Activated CD8-positive, alpha-beta T cell treated with anti-CD3 and anti-CD28 coated beads for 36 hours (primary cell): Measurements from ENCODE around the gene BRSK2. TPM values are rescaled to one million over a fixed set of nuclear protein-coding genes. Genes with fewer than 3 reads are reported as not detected.

ENCODE experiments used
- ATAC-seq: fragments of 200-7000 bp; cut with Tn5 transposase; one replicate; pipeline ENCODE4 v1.10.0; 2021; ENCODE audit warnings: mild to moderate bottlenecking, moderate library complexity
- CTCF ChIA-PET: fragments of 350-600 bp; sonication (Branson Sonifier 250); formaldehyde crosslinking; loops from one replicate; lab custom pipeline; 2021; ENCODE audit warnings: antibody characterized with exemption; lab: Charles Lee
- POLR2A ChIA-PET: fragments of 350-600 bp; sonication (Branson Sonifier 250); formaldehyde crosslinking; loops from one replicate; lab custom pipeline; 2021; ENCODE audit warnings: antibody characterized with exemption; lab: Charles Lee
- DNase-seq: peaks from one replicate; pipeline ENCODE4 v3.0.0-alpha.2; 2020
- H3K27ac Mint-ChIP-seq: one replicate; pipeline ENCODE4 v1.8.0; 2021; ENCODE audit warnings: mild to moderate bottlenecking, mixed read lengths
- H3K27me3 Mint-ChIP-seq: one replicate; pipeline ENCODE4 v1.8.0; 2021; ENCODE audit warnings: mixed read lengths
- H3K36me3 Mint-ChIP-seq: one replicate; pipeline ENCODE4 v1.8.0; 2021; ENCODE audit warnings: low read depth, mixed read lengths
- H3K4me1 Mint-ChIP-seq: one replicate; pipeline ENCODE4 v1.8.0; 2021; ENCODE audit warnings: low read depth, mixed read lengths
- H3K4me3 Mint-ChIP-seq: one replicate; pipeline ENCODE4 v1.8.0; 2021; ENCODE audit warnings: mild to moderate bottlenecking, moderate library complexity, mixed read lengths
- H3K9me3 Mint-ChIP-seq: one replicate; pipeline ENCODE4 v1.8.0; 2021; ENCODE audit warnings: mixed read lengths
- intact Hi-C: fragments of 100-400 bp; cut with micrococcal nuclease; formaldehyde crosslinking; loops from one replicate; pipeline ENCODE4 v1.10.0; 2022
- total RNA-seq, 2 experiments: library from RNA; stranded (reverse); gene quantifications; one replicate each; pipeline ENCODE4 v1.2.3, GENCODE V29; 2021
- TF ChIP-seq, protein P1 (sequence below): fragments of 200-600 bp; IDR thresholded peaks from one replicate; pipeline ENCODE4 v1.8.0; 2022; ENCODE audit warnings: antibody characterized with exemption, mild to moderate bottlenecking

The BRSK2 gene
- total RNA-seq, 2 experiments from 2014 or later = 1.1 to 2.0 TPM

DNA sequence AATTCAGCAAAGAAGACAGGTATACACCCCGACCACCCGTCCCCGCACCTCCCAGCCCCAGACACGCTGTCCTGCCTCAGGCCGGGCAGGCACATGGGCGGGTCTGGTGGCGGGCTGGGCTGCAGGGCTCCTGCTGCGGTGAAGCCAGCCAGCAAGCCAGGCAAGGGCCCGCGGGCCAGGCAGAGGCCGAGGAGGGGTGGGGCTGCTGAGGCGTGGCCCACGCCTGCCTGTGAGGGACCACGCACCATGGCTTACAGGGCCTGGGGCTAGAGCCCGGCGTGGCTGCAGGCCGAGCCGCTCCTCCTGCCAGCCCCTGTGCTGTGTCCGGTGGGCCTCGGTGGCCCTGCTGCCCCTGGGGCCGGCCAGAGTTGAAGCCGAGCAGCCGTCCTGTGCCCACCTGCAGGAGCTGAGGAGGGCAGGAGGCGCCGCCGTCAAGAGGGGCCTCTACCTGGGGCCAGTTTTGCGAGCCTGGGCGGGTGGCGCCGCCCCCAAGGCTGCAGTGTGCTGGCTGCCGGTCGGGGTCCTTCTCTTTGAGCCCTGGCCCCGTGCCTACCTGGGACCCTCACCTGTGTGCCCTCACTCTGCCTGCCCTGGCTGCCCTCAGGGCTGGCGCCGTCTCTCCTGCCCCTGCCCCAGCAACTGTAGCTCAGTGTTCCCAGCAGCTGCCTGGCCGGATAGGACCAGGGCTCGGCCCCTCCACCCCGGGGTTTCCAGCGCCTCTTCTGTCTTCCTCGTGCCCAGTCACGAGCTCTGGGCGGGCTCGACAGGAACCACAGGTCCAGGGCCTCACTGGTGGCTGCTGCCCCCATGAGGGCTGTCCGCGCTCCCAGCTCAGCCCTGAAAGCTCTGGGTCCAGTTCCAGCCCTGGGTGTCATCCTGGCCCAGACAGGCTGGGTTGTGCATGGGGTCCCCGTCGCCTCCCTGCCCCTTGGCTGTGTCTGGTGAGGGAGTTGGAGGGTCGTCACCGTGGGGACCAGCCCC, 58.4 kb downstream of the BRSK2 start:
- Mint-ChIP-seq H3K36me3 (no peaks in the 10 kb centered on the region), H3K4me1 (no peaks in the 10 kb centered on the region), H3K4me3 (no peak overlapping the region), H3K9me3 (no peaks in the 10 kb centered on the region), H3K27me3 (no peaks in the 10 kb centered on the region), H3K27ac (no peak overlapping the region)
- TF ChIP-seq, protein P1, sequence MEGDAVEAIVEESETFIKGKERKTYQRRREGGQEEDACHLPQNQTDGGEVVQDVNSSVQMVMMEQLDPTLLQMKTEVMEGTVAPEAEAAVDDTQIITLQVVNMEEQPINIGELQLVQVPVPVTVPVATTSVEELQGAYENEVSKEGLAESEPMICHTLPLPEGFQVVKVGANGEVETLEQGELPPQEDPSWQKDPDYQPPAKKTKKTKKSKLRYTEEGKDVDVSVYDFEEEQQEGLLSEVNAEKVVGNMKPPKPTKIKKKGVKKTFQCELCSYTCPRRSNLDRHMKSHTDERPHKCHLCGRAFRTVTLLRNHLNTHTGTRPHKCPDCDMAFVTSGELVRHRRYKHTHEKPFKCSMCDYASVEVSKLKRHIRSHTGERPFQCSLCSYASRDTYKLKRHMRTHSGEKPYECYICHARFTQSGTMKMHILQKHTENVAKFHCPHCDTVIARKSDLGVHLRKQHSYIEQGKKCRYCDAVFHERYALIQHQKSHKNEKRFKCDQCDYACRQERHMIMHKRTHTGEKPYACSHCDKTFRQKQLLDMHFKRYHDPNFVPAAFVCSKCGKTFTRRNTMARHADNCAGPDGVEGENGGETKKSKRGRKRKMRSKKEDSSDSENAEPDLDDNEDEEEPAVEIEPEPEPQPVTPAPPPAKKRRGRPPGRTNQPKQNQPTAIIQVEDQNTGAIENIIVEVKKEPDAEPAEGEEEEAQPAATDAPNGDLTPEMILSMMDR = no peak
- no peak for DNase-seq
- CTCF ChIA-PET = no interaction called here
- ATAC-seq = no peak
- intact Hi-C loops = no loop called here
- POLR2A ChIA-PET = no interaction called here

DNA sequence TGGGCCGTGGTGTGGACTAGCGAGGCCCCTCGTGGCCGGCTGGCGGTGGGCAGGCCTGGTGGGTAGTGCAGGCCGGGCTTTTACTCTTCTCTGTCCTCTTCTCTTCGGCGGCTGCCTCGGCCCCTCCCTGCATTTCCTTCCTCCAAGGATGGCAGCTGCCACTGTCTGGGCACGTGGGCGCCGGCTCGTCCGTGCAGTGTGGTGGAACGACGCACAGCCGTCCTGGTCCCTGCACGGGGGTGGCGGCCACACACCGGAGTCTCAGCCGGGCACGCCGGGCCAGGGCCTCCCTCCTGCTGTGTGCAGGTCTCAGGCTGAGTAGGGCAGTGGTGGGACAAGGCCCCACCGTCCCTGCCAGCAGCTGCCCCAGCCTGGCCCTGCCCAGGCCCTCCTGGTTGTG, 59.1 kb downstream of the BRSK2 start:
- H3K27me3 Mint-ChIP-seq = no peaks in the 10 kb centered on the region
- no peaks in the 10 kb centered on the region for H3K4me1 Mint-ChIP-seq
- TF ChIP-seq, protein P1 = no peak
- no peak overlapping the region for H3K27ac Mint-ChIP-seq
- no peaks in the 10 kb centered on the region for H3K36me3 Mint-ChIP-seq
- no peak for DNase-seq
- no peak overlapping the region for H3K4me3 Mint-ChIP-seq
- ATAC-seq = no peak
- no peaks in the 10 kb centered on the region for H3K9me3 Mint-ChIP-seq
- intact Hi-C loops = no loop called here
- ChIA-PET POLR2A (no interaction called here), CTCF (no interaction called here)

DNA sequence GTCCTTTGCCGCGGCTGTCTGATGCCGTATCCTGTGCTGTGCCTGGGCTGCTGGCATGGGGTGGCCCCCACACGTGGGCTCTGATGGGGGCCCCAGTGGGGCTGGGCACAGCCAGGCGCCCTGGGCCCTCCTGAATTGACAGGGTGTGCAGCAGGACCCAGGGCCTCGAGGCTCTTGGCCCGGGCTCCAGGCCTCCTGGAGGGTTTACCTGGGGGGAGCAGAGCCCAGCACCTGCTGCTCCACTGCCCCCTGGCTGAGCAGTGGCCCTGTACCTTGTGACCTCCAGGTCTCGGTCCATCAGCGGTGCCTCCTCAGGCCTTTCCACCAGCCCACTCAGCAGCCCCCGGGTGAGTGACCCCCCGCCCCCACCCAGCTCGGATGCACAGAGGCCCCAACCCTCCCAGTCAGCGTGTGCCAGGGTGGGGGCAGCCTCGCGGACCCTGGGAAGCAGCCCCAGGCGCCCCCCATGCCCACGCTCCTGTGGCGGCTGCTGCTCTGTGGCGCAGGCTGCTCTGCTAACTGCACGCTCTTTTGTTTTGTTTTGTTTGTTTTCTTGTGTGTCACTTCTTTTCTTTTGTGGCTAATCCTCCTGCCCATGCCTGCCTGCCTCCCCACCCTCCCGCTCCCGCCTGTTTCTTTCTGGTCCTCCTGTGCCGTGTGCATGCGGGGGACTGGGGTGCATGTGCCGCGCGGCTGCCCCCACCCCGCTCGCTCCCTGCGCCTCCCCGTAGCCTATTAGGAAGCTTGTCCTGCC, 59.9 kb downstream of the BRSK2 start:
- no peaks in the 10 kb centered on the region for H3K9me3 Mint-ChIP-seq
- ChIA-PET POLR2A (no interaction called here), CTCF (no interaction called here)
- no peaks in the 10 kb centered on the region for H3K27me3 Mint-ChIP-seq
- no peak for ATAC-seq
- DNase-seq = no peak
- TF ChIP-seq, protein P1 = no peak
- no peak overlapping the region for H3K4me3 Mint-ChIP-seq
- no peaks in the 10 kb centered on the region for H3K4me1 Mint-ChIP-seq
- H3K36me3 Mint-ChIP-seq = no peaks in the 10 kb centered on the region
- no peak overlapping the region for H3K27ac Mint-ChIP-seq
- intact Hi-C loops = no loop called here

DNA sequence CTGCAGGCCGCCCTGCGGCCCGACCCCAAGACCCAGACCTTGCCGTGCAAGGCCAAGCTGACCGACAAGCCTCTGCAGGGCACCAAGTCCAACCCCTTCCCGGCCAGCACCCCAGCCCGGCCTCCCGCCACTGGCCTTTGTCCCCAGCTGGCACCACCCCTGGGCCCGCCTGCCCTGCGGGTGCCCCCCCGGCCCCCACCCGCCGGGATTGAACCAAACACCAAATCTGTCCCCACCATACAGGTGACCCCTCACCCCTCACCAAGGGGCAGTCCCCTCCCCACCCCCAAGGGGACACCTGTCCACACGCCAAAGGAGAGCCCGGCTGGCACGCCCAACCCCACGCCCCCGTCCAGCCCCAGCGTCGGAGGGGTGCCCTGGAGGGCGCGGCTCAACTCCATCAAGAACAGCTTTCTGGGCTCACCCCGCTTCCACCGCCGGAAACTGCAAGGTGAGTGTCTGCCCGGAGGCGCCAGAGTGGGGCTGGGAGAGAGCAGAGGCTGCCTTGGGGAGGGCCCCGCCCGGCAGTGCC, 60.7 kb downstream of the BRSK2 start:
- CTCF ChIA-PET = no interaction called here
- POLR2A ChIA-PET = no interaction called here
- Mint-ChIP-seq H3K27ac (no peak overlapping the region), H3K4me3 (no peak overlapping the region), H3K4me1 (no peaks in the 10 kb centered on the region), H3K27me3 (no peaks in the 10 kb centered on the region), H3K36me3 (no peaks in the 10 kb centered on the region), H3K9me3 (no peaks in the 10 kb centered on the region)
- intact Hi-C loops = no loop called here
- TF ChIP-seq, protein P1 = no peak
- DNase-seq (no peak), ATAC-seq (no peak)
